Right cardiac atrium (tissue), 5 donors: ENCODE results near the gene ALKBH5. TPM values are rescaled to one million over a fixed set of nuclear protein-coding genes. Genes with fewer than 3 reads are reported as not detected.

Experiments
- ATAC-seq, 2 donors: fragments of 200-7000 bp; cut with Tn5 transposase; one replicate each; pipeline versions ENCODE4 v1.8.0 to v1.9.1; 2020; ENCODE audit warnings: moderate library complexity in 2 of 2, mild to moderate bottlenecking in 1 of 2
- DNase-seq, 3 donors: peaks; one replicate each; pipeline ENCODE4 v3.0.0-alpha.2; 2020
- H3K27ac ChIP-seq: one replicate; pipeline ENCODE4 v1.5.1; 2013; ENCODE audit warnings: mild to moderate bottlenecking, low read length, control low read depth, moderate library complexity
- H3K27me3 ChIP-seq: one replicate; pipeline ENCODE4 v1.6.1; 2013; ENCODE audit not compliant: control insufficient read depth, insufficient read depth
- H3K4me1 ChIP-seq: one replicate; pipeline ENCODE4 v1.6.1; 2013; ENCODE audit warnings: low read length; ENCODE audit not compliant: control insufficient read depth, insufficient read depth
- H3K4me3 ChIP-seq: one replicate; pipeline ENCODE4 v1.5.1; 2013; ENCODE audit warnings: low read length, control low read depth
- H3K9me3 ChIP-seq: one replicate; pipeline ENCODE4 v1.6.1; 2013; ENCODE audit warnings: low read length; ENCODE audit not compliant: control insufficient read depth
- WGBS: extraction: QIAGEN DNeasy Blood & Tissue Kit; methylation state at CpG from one replicate; pipeline ENCODE4 v1.1.7; 2013; 5-methylcytosine and 5-hydroxymethylcytosine counted together
- intact Hi-C, 4 donors: fragments of 100-400 bp; cut with DNase I; formaldehyde crosslinking; loops; one replicate each; pipeline versions ENCODE4 v1.11.0 to v1.14.0; 2022 to 2023
- polyA plus RNA-seq: library from polyadenylated mRNA; stranded (reverse); fragments of 200-250 nt; gene quantifications from one replicate; pipeline ENCODE4 v1.2.3, GENCODE V29; 2013
- total RNA-seq, 4 donors: library from RNA; stranded (reverse); fragmentation: NEBNext Ultra II Directional; extraction: Animal tissue kit (Norgen Biotek cat#: 25700); gene quantifications; one replicate each; pipeline ENCODE4 v1.2.1, GENCODE V29; 2021
- donor health status: healthy with polysubstance abuse.
- donor health status: DM: no; HTN: yes; CAD: no.
- donor health status: DM: no; HTN: no; CAD: no.
- donor health status: DM: no; HTN: yes; CAD: no; lungs with severe emphysema.
- donor health status: DM: yes; HTN: yes; CAD: no.

Gene ALKBH5
- total and polyA plus RNA-seq, 5 donors: 112 to 195 (median 183) TPM

DNA sequence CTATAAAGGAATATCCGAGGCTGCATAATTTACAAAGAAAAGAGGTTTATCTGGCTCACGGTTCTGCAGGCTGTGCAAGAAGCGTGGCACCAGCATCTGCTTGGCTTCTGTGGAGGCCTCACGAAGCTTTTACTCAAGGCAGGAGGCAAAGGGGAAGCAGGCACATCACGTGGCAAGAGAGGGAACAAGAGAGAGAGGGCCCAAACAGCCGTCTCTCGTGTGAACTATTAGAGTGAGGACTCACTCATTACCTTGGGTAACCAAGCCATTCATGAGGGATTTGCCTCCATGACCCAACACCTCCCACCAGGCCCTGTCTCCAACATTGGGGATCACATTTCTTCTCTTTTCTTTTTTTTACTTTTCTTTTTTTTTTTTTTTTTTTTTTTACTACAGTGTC is 7.5 kb upstream of the ALKBH5 start:
- ATAC-seq: no peak
- intact Hi-C loops: no loop called here
- no peak for DNase-seq
- H3K27me3 ChIP-seq: no peaks in the 10 kb centered on the region
- no peak overlapping the region for H3K4me3 ChIP-seq
- no peaks in the 10 kb centered on the region for H3K9me3 ChIP-seq
- 82% methylated on average over 7 of the region's 7 CpGs for WGBS
- H3K27ac ChIP-seq: no peak overlapping the region
- no peaks in the 10 kb centered on the region for H3K4me1 ChIP-seq

DNA sequence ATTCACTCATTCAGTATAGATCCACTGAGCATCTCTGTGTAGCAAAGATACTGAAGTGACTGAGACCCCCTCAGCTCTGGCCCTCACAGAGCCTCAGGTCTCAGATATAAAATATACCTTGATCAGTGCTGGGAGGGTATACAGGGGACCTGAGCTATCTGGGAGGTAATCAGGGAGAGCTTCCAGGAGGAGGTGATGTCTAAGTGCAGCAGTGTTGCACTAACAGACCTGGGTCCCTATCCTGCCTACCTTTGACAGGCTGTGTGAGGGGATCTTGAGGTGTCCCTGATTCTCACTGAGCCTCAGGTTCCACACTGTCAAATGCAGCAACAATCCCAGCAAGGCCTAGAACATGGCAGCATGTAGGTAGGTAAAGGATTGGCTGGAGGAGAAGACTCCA is 6.5 kb upstream of the ALKBH5 start:
- Histone ChIP-seq H3K27ac (no peak overlapping the region), H3K9me3 (no peaks in the 10 kb centered on the region), H3K4me1 (no peaks in the 10 kb centered on the region), H3K4me3 (no peak overlapping the region), H3K27me3 (no peaks in the 10 kb centered on the region)
- ATAC-seq (no peak), DNase-seq (no peak)
- intact Hi-C loops: no loop called here

DNA sequence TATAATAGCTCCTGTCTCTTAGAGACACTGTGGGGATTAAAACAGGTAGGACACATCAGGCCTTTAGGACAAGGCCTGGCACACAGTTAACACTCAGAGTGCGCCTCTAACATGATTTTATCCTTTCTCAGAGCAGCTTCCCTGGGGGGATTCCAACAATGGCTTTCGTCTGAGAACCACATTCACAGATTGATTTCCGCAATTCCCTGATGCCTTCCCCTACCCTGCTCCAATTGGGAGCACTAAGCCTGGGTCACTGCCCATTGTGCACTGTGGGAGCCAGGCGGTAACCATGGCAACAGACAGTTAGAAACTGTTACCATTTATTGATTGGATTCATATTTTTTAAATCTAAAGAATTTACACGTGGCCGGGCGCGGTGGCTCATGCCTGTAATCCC is 5.9 kb upstream of the ALKBH5 start:
- intact Hi-C loops: no loop called here
- 94% methylated on average over 8 of the region's 8 CpGs for WGBS
- ATAC-seq: no peak

DNA sequence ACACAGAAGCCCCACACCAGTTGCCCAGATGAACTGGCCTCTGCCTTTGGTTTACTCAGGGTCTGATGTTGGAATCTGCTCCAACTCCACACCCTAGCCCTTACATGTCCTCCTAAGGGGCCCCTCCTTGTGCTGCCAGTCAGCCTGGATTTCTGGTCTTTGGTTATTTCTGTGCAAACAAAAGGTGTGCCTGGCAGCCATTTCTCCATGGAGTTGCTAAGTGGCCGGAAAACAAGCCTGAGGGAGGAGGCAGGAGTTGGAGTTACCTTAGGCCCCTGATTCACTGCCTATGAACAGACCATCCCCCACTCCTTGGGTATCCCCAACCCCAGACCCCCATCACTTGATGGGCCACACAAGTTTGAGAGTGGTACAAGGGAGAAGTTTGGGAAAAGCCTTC is 4.4 kb upstream of the ALKBH5 start:
- intact Hi-C loops: no loop called here
- Histone ChIP-seq H3K4me3 (no peak overlapping the region), H3K27me3 (no peaks in the 10 kb centered on the region), H3K4me1 (no peaks in the 10 kb centered on the region), H3K9me3 (no peaks in the 10 kb centered on the region), H3K27ac (no peak overlapping the region)
- DNase-seq (no peak), ATAC-seq (no peak)
- WGBS: 100% methylated on average over 1 of the region's 1 CpG

More for the DNA sequence above, 5.9 kb upstream of the ALKBH5 start:
- Histone ChIP-seq H3K4me1 (no peaks in the 10 kb centered on the region), H3K9me3 (no peaks in the 10 kb centered on the region), H3K4me3 (no peak overlapping the region), H3K27ac (no peak overlapping the region), H3K27me3 (no peaks in the 10 kb centered on the region)
- no peak for DNase-seq

DNA sequence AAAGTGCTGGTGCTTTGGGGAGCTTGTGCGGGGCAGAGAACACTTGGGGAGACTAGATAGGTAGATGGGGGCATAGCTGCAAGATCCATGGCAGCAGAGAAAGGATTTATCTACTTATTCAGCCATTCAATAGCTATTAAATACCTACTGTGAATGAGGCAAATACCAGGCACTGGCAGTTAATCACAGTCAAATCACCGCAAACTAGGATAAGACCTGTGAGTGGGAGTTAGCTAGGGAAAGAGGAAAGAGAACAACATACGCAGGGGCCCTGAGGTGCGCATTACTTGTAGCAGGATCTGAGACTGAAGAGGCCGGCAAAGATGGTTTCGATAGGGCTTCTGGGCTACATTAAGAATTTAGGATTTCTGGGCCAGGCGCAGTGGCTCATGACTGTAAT is 3.8 kb upstream of the ALKBH5 start:
- H3K27ac ChIP-seq: no peak overlapping the region
- 92% methylated on average over 7 of the region's 7 CpGs for WGBS
- intact Hi-C loops: no loop called here

DNA sequence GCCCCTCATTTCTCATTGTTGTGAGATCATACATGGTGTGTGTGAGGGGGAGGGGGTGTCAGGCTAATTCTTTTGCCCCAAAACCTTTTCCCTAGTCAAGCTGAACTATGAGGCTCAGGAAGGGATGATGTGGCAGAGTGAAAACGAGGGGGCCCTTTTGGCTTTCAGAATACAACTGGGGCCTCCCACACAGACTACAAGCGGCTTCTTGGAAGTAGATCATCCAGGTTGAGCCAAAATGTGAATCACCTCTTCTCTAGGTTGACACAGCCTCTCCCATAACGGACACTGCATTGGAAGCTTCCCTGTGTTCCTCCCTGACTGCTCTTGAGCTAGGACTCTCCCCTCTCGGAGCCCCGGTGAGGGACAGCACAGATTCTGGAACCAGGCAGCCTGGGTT is 2.3 kb upstream of the ALKBH5 start:
- Histone ChIP-seq H3K27me3 (no peaks in the 10 kb centered on the region), H3K4me3 (no peak overlapping the region), H3K27ac (peak overlapping the region; percentile 30), H3K4me1 (peaks cover 3% of the 10 kb centered on the region), H3K9me3 (no peaks in the 10 kb centered on the region)
- DNase-seq: no peak
- 66% methylated on average over 5 of the region's 5 CpGs for WGBS
- no peak for ATAC-seq
- intact Hi-C loops: no loop called here

More for the DNA sequence above, 3.8 kb upstream of the ALKBH5 start:
- Histone ChIP-seq H3K9me3 (no peaks in the 10 kb centered on the region), H3K4me3 (no peak overlapping the region), H3K27me3 (no peaks in the 10 kb centered on the region), H3K4me1 (no peaks in the 10 kb centered on the region)
- DNase-seq: no peak
- no peak for ATAC-seq

DNA sequence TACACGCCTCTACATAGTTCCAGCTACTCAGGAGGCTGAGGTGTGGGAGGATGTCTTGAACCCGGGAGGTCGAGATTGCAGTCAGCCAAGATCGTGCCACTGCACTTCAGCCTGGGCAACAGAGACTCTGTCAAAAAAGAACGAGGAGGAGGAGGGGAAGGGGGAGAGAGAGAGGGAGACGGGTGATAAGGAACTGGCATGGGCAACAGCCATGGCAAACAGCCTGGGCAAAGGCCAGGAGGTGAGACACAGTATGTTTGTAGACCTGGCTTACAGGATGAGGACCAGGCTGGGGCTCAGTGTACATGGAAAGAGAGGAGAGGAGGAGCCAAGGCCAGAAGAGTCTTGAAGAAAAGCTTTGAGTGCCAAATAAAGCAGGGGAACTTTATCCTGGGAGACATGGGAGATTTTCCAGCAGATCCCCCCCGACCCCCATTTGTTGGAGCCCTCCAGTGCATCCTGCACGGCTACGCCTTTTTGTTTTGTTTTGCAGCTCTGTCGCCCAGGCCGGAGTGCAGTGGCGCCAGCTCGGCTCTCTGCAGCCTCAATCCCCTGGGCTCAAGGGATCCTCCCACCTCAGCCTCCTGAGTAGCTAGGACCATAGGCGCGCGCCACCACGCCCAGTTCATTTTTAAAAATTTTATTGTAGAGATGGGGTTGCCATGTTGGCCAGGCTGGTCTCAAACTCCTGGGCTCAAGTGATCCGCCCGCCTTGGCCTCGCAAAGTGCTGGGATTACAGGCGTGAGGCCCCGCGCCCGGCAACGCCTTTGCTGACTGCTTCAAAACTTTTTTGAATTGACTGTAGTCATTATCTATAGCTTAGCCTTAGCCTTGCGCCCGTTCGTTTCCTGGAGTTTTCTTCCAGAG is 1.3 kb upstream of the ALKBH5 start:
- H3K4me1 ChIP-seq: peaks cover 10% of the 10 kb centered on the region
- intact Hi-C loops: no loop called here
- peak overlapping the region; percentile 96 for H3K27ac ChIP-seq
- ATAC-seq (peak; percentile 1), DNase-seq (peak; percentile 29 to 80 (median 73))
- 13% methylated on average over 28 of the region's 28 CpGs for WGBS
- H3K27me3 ChIP-seq: no peaks in the 10 kb centered on the region
- no peaks in the 10 kb centered on the region for H3K9me3 ChIP-seq
- peak overlapping the region; percentile 51 for H3K4me3 ChIP-seq

DNA sequence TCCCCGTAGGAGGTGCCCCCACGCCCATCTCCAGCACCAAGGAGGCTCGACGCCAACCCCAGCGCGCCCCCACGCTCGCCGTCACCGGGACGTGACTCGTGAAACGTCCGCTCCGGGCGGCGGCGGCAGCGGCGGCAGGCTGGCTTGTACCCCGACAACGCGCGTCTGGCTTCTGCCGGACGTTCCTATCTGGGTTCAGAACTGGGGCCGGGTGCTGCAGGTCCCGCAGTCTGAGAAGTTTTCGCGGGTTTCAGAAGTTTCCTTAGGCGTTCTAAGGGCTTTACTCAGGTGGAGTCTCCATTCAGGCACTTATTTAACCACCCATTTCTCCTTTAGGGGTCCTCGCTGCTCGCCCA is 672 bp upstream of the ALKBH5 start:
- Histone ChIP-seq H3K27me3 (no peaks in the 10 kb centered on the region), H3K4me3 (peak overlapping the region; percentile 51), H3K27ac (peak overlapping the region; percentile 96), H3K4me1 (peaks cover 14% of the 10 kb centered on the region), H3K9me3 (no peaks in the 10 kb centered on the region)
- intact Hi-C loops: no loop called here
- ATAC-seq: peak; percentile 77 to 79
- WGBS: under 1% methylated on average over 33 of the region's 33 CpGs
- peak; percentile 93 to 97 (median 97) for DNase-seq

DNA sequence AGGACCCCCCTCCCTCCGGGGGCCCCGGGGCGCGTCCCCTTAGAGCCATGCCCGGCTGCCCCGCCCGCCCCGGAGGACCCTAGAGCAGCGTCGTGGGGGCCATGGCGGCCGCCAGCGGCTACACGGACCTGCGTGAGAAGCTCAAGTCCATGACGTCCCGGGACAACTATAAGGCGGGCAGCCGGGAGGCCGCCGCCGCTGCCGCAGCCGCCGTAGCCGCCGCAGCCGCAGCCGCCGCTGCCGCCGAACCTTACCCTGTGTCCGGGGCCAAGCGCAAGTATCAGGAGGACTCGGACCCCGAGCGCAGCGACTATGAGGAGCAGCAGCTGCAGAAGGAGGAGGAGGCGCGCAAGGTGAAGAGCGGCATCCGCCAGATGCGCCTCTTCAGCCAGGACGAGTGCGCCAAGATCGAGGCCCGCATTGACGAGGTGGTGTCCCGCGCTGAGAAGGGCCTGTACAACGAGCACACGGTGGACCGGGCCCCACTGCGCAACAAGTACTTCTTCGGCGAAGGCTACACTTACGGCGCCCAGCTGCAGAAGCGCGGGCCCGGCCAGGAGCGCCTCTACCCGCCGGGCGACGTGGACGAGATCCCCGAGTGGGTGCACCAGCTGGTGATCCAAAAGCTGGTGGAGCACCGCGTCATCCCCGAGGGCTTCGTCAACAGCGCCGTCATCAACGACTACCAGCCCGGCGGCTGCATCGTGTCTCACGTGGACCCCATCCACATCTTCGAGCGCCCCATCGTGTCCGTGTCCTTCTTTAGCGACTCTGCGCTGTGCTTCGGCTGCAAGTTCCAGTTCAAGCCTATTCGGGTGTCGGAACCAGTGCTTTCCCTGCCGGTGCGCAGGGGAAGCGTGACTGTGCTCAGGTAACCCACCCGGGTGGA is 759 bp downstream of the ALKBH5 start:
- DNase-seq: peak; percentile 57 to 82 (median 79)
- H3K27me3 ChIP-seq: no peaks in the 10 kb centered on the region
- under 1% methylated on average over 92 of the region's 92 CpGs for WGBS
- peak overlapping the region; percentile 79 for H3K27ac ChIP-seq
- intact Hi-C loops: loop anchor here in 1 of 4 donors (5.0 kb wide), 1 partner anchor 42 kb away; no protein-coding TSS in a partner anchor
- peaks cover 20% of the 10 kb centered on the region for H3K4me1 ChIP-seq
- H3K9me3 ChIP-seq: no peaks in the 10 kb centered on the region
- peak; percentile 3 to 4 for ATAC-seq
- H3K4me3 ChIP-seq: peak overlapping the region; percentile 76

DNA sequence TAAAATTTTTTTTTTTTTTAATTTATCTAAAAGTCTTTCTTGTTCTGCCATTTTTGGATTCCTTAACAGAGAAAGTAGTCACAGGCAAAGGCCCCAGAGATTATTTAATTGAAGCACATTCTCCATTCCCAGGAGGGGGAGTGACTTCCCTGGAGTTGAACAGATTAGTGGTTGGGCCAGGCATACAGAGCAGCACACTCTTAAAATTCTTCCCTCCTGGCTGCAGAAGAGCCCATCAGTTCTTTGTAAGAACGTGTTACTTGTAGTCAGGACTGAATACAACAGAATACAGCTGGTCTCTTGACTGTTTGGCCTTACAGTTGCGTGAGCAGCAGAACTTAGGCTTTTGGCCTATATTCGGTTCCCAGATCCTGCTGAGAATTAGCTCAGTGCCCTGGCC is 1.8 kb downstream of the ALKBH5 start:
- peak overlapping the region; percentile 76 for H3K4me3 ChIP-seq
- no peaks in the 10 kb centered on the region for H3K27me3 ChIP-seq
- ATAC-seq (no peak), DNase-seq (no peak)
- intact Hi-C loops: loop anchor here in 1 of 4 donors (5.0 kb wide), 1 partner anchor 43 kb away; no protein-coding TSS in a partner anchor
- no peaks in the 10 kb centered on the region for H3K9me3 ChIP-seq
- peak overlapping the region; percentile 47 for H3K27ac ChIP-seq
- peaks cover 25% of the 10 kb centered on the region for H3K4me1 ChIP-seq
- 2% methylated on average over 3 of the region's 3 CpGs for WGBS
